K562 (cell line): ENCODE results near the gene ITPK1. TPM values are rescaled to one million over a fixed set of nuclear protein-coding genes. Genes with fewer than 3 reads are reported as not detected.

Experiments used
- ATAC-seq: fragments of 200-7000 bp; cut with Tn5 transposase; 3 replicates; pipeline ENCODE4 v1.9.1; 2020; ENCODE audit warnings: moderate library complexity
- BruUV-seq: library from RNA; stranded (reverse); fragments of 400-500 nt; replicated peaks from 2 replicates; lab custom pipeline; 2021; lab: Mats Ljungman, UMichigan
- CTCF ChIA-PET: fragments of 300-600 bp; formaldehyde crosslinking; extraction: SDS; loops from one replicate; lab custom pipeline; 2021; ENCODE audit warnings: low intra/inter-chr PET ratio; lab: Yijun Ruan, JAX
- POLR2A ChIA-PET: fragments of 300-600, 350-650 bp; sonication (Branson Sonifier 250); formaldehyde crosslinking; extraction: SDS; loops from one replicate; lab custom pipeline; 2021; ENCODE audit warnings: antibody characterized with exemption, inconsistent platforms; lab: Yijun Ruan, JAX
- DNase-seq, 4 experiments: peaks; one replicate each; pipeline versions ENCODE4 v3.0.0 to v3.0.0-alpha.2; 2011 to 2018; ENCODE audit warnings: low spot score in 3 of 4, mixed read lengths in 3 of 4; ENCODE audit errors: extremely low read depth in 1 of 4
- FAIRE-seq: peaks from 2 replicates; lab custom pipeline; 2011; peaks lifted over from hg19 to GRCh38; lab: Jason Lieb, UNC
- H2AFZ ChIP-seq: 2 replicates; pipeline ENCODE4 v1.6.0; 2011; ENCODE audit warnings: low read depth, low read length, control low read depth, inconsistent platforms
- H3K27ac ChIP-seq: fragments of 200-600 bp; 3 replicates; pipeline ENCODE4 v1.8.0; 2011; ENCODE audit warnings: low read depth, mild to moderate bottlenecking, control low read depth, inconsistent platforms, low read length, moderate library complexity, mixed read lengths; ENCODE audit errors: extremely low read depth
- H3K27me3 ChIP-seq, 2 experiments: fragments of 300-600 bp in 1 of 2; 2 replicates in 1 of 2; 3 replicates in 1 of 2; pipeline versions ENCODE4 v1.6.0 to v1.8.0; 2011; ENCODE audit warnings: inconsistent platforms in 2 of 2, low read length in 2 of 2, mild to moderate bottlenecking in 1 of 2, mixed read lengths in 1 of 2, moderate library complexity in 1 of 2; ENCODE audit not compliant: control insufficient read depth in 2 of 2, insufficient read depth in 2 of 2
- H3K36me3 ChIP-seq: fragments of 300-600 bp; 3 replicates; pipeline ENCODE4 v1.8.0; 2011; ENCODE audit warnings: mild to moderate bottlenecking, low read length, inconsistent platforms; ENCODE audit not compliant: control insufficient read depth, insufficient read depth
- H3K4me1 ChIP-seq, 2 experiments: fragments of 200-600 bp in 1 of 2; replicated peaks in 1 of 2; 2 replicates in 1 of 2; 3 replicates in 1 of 2; pipeline versions ENCODE4 v1.5.1 to v1.8.0; 2011; ENCODE audit warnings: inconsistent platforms in 2 of 2, low read length in 2 of 2, mild to moderate bottlenecking in 1 of 2, mixed read lengths in 1 of 2, moderate library complexity in 1 of 2; ENCODE audit not compliant: control insufficient read depth in 2 of 2, insufficient read depth in 2 of 2
- H3K4me2 ChIP-seq: 2 replicates; pipeline ENCODE4 v1.6.1; 2011; ENCODE audit warnings: low read length, control low read depth, inconsistent platforms, mixed read lengths; ENCODE audit not compliant: insufficient read depth
- H3K4me3 ChIP-seq: fragments of 200-600 bp; sonication (generic), shearing (Covaris generic); 2 replicates; pipeline ENCODE4 v1.5.1; 2016; ENCODE audit warnings: control low read depth, inconsistent platforms
- H3K79me2 ChIP-seq: fragments of 200-600 bp; 3 replicates; pipeline ENCODE4 v1.8.0; 2011; ENCODE audit warnings: low read length, inconsistent platforms; ENCODE audit not compliant: control insufficient read depth, insufficient read depth
- H3K9ac ChIP-seq, 2 experiments: 2 replicates each; pipeline versions ENCODE4 v1.6.0 to v1.6.1; 2011; ENCODE audit warnings: low read depth in 2 of 2, low read length in 2 of 2, control low read depth in 1 of 2, inconsistent platforms in 1 of 2, mild to moderate bottlenecking in 1 of 2, mixed read lengths in 1 of 2; ENCODE audit not compliant: insufficient read depth in 1 of 2
- H3K9me1 ChIP-seq: one replicate; pipeline ENCODE4 v1.6.0; 2011; ENCODE audit warnings: inconsistent platforms, mild to moderate bottlenecking, low read length, moderate library complexity; ENCODE audit not compliant: control insufficient read depth, insufficient read depth
- H3K9me3 ChIP-seq: replicated peaks from 2 replicates; pipeline ENCODE4 v1.5.1; 2011; ENCODE audit warnings: low read depth, low read length, inconsistent platforms; ENCODE audit not compliant: control insufficient read depth, insufficient read depth
- H4K20me1 ChIP-seq: replicated peaks from 2 replicates; pipeline ENCODE4 v1.6.1; 2011; ENCODE audit warnings: low read length, inconsistent platforms, mixed read lengths; ENCODE audit not compliant: control insufficient read depth, insufficient read depth
- ARID1B ChIP-seq: fragments of 450-650 bp; IDR thresholded peaks from 2 replicates; pipeline ENCODE4 v1.6.1; 2016; ENCODE audit warnings: antibody characterized with exemption, mild to moderate bottlenecking, inconsistent platforms
- CCAR2 ChIP-seq: fragments of 200-400 bp; formaldehyde crosslinking; IDR thresholded peaks from 2 replicates; pipeline ENCODE4 v1.6.1; 2017; ENCODE audit warnings: mild to moderate bottlenecking, low read depth, low read length
- FOXK2 ChIP-seq, 2 experiments: fragments of 450-650 bp; IDR thresholded peaks in 1 of 2; conservative IDR thresholded peaks in 1 of 2; 2 replicates each; pipeline ENCODE4 v1.6.1; 2016; ENCODE audit warnings: low read depth in 2 of 2, mild to moderate bottlenecking in 1 of 2
- NR2F6 ChIP-seq: fragments of 450-650 bp; formaldehyde crosslinking; IDR thresholded peaks from 2 replicates; pipeline ENCODE4 v1.4.0; 2020; ENCODE audit warnings: mild to moderate bottlenecking
- RBM25 ChIP-seq: fragments of 200-400 bp; formaldehyde crosslinking; IDR thresholded peaks from 2 replicates; pipeline ENCODE4 v1.6.1; 2018; ENCODE audit warnings: low read length, low read depth, moderate library complexity; ENCODE audit not compliant: severe bottlenecking
- REST ChIP-seq, 2 experiments: fragments of 450-650 bp; formaldehyde crosslinking in 1 of 2; IDR thresholded peaks; 2 replicates each; pipeline versions ENCODE4 v1.4.0 to v1.6.1; 2014 to 2020; ENCODE audit warnings: mild to moderate bottlenecking in 2 of 2, borderline replicate concordance in 1 of 2, low read depth in 1 of 2
- THRA ChIP-seq: fragments of 450-650 bp; IDR thresholded peaks from 2 replicates; pipeline ENCODE4 v1.6.1; 2017; ENCODE audit warnings: mild to moderate bottlenecking, moderate library complexity
- ZNF785 ChIP-seq: fragments of 250-450 bp; sonication (Bioruptor Pico); IDR thresholded peaks from 2 replicates; pipeline ENCODE4 v1.4.0; 2020; ENCODE audit warnings: mild to moderate bottlenecking
- WGBS: fragments of 100-300 bp; shearing (Covaris generic); methylation state at CpG from one replicate; pipeline ENCODE4 v1.1.6; 2016; ENCODE audit warnings: low coverage, mixed read lengths; ENCODE audit not compliant: insufficient coverage; ENCODE audit errors: missing lambda C conversion rate; 5-methylcytosine and 5-hydroxymethylcytosine counted together
- in situ Hi-C: fragments of 300-500 bp; cut with MboI; formaldehyde crosslinking; loops from 4 replicates; pipeline ENCODE4 v1.15.0; 2018; ENCODE audit warnings: inconsistent platforms, mixed read lengths
- intact Hi-C: fragments of 100-400 bp; cut with micrococcal nuclease; formaldehyde crosslinking; loops from 2 replicates; pipeline ENCODE4 v1.14.2; 2022
- polyA plus RNA-seq, 8 experiments: library from polyadenylated mRNA; depleted of rRNA in 4 of 8; stranded (reverse) in 5 of 8; unstranded in 3 of 8; fragments of >200 nt; fragmentation: Nextera tagmentation in 2 of 8; fragmentation: Illumina TruSeq in 1 of 8; extraction: Ambion mirVana in 2 of 8; extraction: Trizol in 1 of 8; gene quantifications; 2 replicates each; pipeline versions ENCODE4 v1.2.1 to v1.2.3, GENCODE V29; 2011 to 2014; ENCODE audit warnings: inconsistent platforms in 1 of 8, missing spikeins in 1 of 8
- total RNA-seq, 7 experiments: library from RNA; depleted of rRNA in 6 of 7; stranded (reverse); fragments of >200 nt in 6 of 7; fragmentation: Illumina TruSeq in 2 of 7; extraction: Trizol in 2 of 7; gene quantifications; 2 replicates each; pipeline versions ENCODE4 v1.2.1 to v1.2.3, GENCODE V29; 2011 to 2021; ENCODE audit warnings: low replicate concordance in 1 of 7
- TF ChIP-seq, protein P1 (sequence below): fragments of 450-650 bp; conservative IDR thresholded peaks from 2 replicates; pipeline ENCODE4 v1.6.1; 2016; ENCODE audit warnings: missing genetic modification characterization, low read depth, mild to moderate bottlenecking, missing compliant biosample characterization, moderate library complexity

ITPK1 gene
- total and polyA plus RNA-seq, 9 of the 15 experiments (the other 6 are each of a cell fraction or from before 2014, with no cell fraction given): 1.2 to 39.2 (median 23.0) TPM

GRCh38 chr14:92941531-92941930, 174.2 kb downstream of the ITPK1 start:
- POLR2A ChIA-PET: no interaction called here
- in situ Hi-C loops: no loop called here
- Histone ChIP-seq H3K79me2 (no peaks in the 10 kb centered on the region), H3K4me2 (no peak overlapping the region), H2AFZ (no peak overlapping the region), H3K9me1 (peaks cover 7% of the 10 kb centered on the region), H3K36me3 (0 out of 3 replicates have a peak, but pooled peaks cover 2% of the 10 kb centered on the region), H3K9ac (no peak overlapping the region), H3K27me3 (no peaks in the 10 kb centered on the region), H3K4me3 (no peak overlapping the region)
- intact Hi-C loops: no loop called here
- DNase-seq: no peak
- WGBS: 77% methylated on average over 3 of the region's 30 CpGs
- no TSS peak for BruUV-seq
- TF ChIP-seq RBM25: no peak
- no peak for TF ChIP-seq REST (IDR thresholded peaks at IDR 0.05; ENCODE audit: borderline replicate concordance)
- no peak for TF ChIP-seq REST (CRISPR knock-in tag; IDR thresholded peaks at IDR 0.05; ENCODE audit: low read depth)
- no peak for TF ChIP-seq NR2F6 (CRISPR knock-in tag)
- TF ChIP-seq ARID1B: no peak
- no peak for TF ChIP-seq FOXK2 (conservative IDR thresholded peaks at IDR 0.05 in 1 of 2, IDR thresholded peaks at IDR 0.05 in 1 of 2; ENCODE audit: low read depth in 2 of 2)
- no peak for TF ChIP-seq CCAR2
- TF ChIP-seq, protein P1, sequence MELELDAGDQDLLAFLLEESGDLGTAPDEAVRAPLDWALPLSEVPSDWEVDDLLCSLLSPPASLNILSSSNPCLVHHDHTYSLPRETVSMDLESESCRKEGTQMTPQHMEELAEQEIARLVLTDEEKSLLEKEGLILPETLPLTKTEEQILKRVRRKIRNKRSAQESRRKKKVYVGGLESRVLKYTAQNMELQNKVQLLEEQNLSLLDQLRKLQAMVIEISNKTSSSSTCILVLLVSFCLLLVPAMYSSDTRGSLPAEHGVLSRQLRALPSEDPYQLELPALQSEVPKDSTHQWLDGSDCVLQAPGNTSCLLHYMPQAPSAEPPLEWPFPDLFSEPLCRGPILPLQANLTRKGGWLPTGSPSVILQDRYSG: no peak
- TF ChIP-seq ZNF785 (CRISPR knock-in tag): no peak
- TF ChIP-seq THRA: no peak
- TF ChIP-seq, all 486 proteins: peak for 0
- no peaks in the 10 kb centered on the region for H3K9me3 ChIP-seq
- ATAC-seq: no peak
- CTCF ChIA-PET: no interaction called here
- H3K27ac ChIP-seq: no peak overlapping the region
- no peak for FAIRE-seq
- peaks cover 0 to 39% of the 10 kb centered on the region in 2 experiments; a peak in 3 of 5 replicates for H3K4me1 ChIP-seq
- H4K20me1 ChIP-seq: no peaks in the 10 kb centered on the region
